HepG2 (cell line): ENCODE results near the gene MRM3. TPM values are rescaled to one million over a fixed set of nuclear protein-coding genes. Genes with fewer than 3 reads are reported as not detected.
"Not testable (repeated sequence)": the region's sequence is repeated elsewhere in the genome, so short reads cannot be mapped to it uniquely, and the experiment has no call there.

Source experiments
- ATAC-seq: fragments of 200-7000 bp; cut with Tn5 transposase; 3 replicates; pipeline ENCODE4 v1.9.1; 2020; ENCODE audit warnings: mild to moderate bottlenecking, moderate library complexity
- BruUV-seq: library from RNA; stranded (reverse); fragments of 400-500 nt; replicated peaks from 2 replicates; lab custom pipeline; 2021; lab: Mats Ljungman, UMichigan
- CTCF ChIA-PET: fragments of 300-600 bp; formaldehyde crosslinking; extraction: SDS; loops from one replicate; lab custom pipeline; 2021; ENCODE audit warnings: low total read pairs, inconsistent platforms, low intra/inter-chr PET ratio; lab: Yijun Ruan, JAX
- POLR2A ChIA-PET: fragments of 350-600 bp; sonication (Branson Sonifier 250); formaldehyde crosslinking; loops from one replicate; lab custom pipeline; 2020; ENCODE audit warnings: antibody characterized with exemption, inconsistent platforms; lab: Yijun Ruan, JAX
- DNase-seq: peaks from one replicate; pipeline ENCODE4 v3.0.0-alpha.2; 2015; ENCODE audit warnings: low spot score
- FAIRE-seq: peaks from 3 replicates; lab custom pipeline; 2011; peaks lifted over from hg19 to GRCh38; lab: Jason Lieb, UNC
- H2AFZ ChIP-seq: one replicate; pipeline ENCODE4 v1.6.1; 2011; ENCODE audit warnings: low read length, inconsistent platforms
- H3K27ac ChIP-seq: fragments of 300-600 bp; 3 replicates; pipeline ENCODE4 v1.8.0; 2011; ENCODE audit warnings: mixed run types, mild to moderate bottlenecking, mixed read lengths, low read length, inconsistent platforms; ENCODE audit not compliant: insufficient read depth; ENCODE audit errors: extremely low read length
- H3K27me3 ChIP-seq, 2 experiments: fragments of 200-600 bp in 1 of 2; 2 replicates in 1 of 2; 3 replicates in 1 of 2; pipeline versions ENCODE4 v1.6.0 to v1.8.0; 2011; ENCODE audit warnings: low read length in 2 of 2, mild to moderate bottlenecking in 2 of 2, moderate library complexity in 2 of 2, inconsistent platforms in 1 of 2; ENCODE audit not compliant: insufficient read depth in 2 of 2, control insufficient read depth in 1 of 2
- H3K36me3 ChIP-seq, 2 experiments: fragments of 200-600 bp in 1 of 2; replicated peaks in 1 of 2; 2 replicates in 1 of 2; 3 replicates in 1 of 2; pipeline versions ENCODE4 v1.5.1 to v1.8.0; 2011; ENCODE audit warnings: low read length in 2 of 2, inconsistent platforms in 1 of 2; ENCODE audit not compliant: insufficient read depth in 2 of 2, control insufficient read depth in 1 of 2
- H3K4me1 ChIP-seq: 2 replicates; pipeline ENCODE4 v1.5.1; 2012; ENCODE audit warnings: low read length, inconsistent platforms; ENCODE audit not compliant: insufficient read depth
- H3K4me2 ChIP-seq: 2 replicates; pipeline ENCODE4 v1.6.0; 2011; ENCODE audit warnings: low read depth, low read length, inconsistent platforms
- H3K4me3 ChIP-seq, 3 experiments: fragments of 200-600 bp in 1 of 3; sonication (generic), shearing (Covaris generic) in 1 of 3; replicated peaks in 1 of 3; 2 replicates each; pipeline ENCODE4 v1.5.1; 2011 to 2016; ENCODE audit warnings: low read length in 3 of 3, inconsistent platforms in 2 of 3, low read depth in 2 of 3, mild to moderate bottlenecking in 2 of 3, control low read depth in 1 of 3, mixed read lengths in 1 of 3; ENCODE audit not compliant: insufficient read depth in 1 of 3
- H3K79me2 ChIP-seq: one replicate; pipeline ENCODE4 v1.6.1; 2011; ENCODE audit warnings: low read length, inconsistent platforms; ENCODE audit not compliant: insufficient read depth
- H3K9ac ChIP-seq: 2 replicates; pipeline ENCODE4 v1.6.0; 2011; ENCODE audit warnings: mild to moderate bottlenecking, low read depth, low read length, inconsistent platforms; ENCODE audit not compliant: insufficient read depth
- H3K9me3 ChIP-seq: 2 replicates; pipeline ENCODE4 v1.5.1; 2012; ENCODE audit warnings: mild to moderate bottlenecking, low read length
- H4K20me1 ChIP-seq: 2 replicates; pipeline ENCODE4 v1.6.0; 2011; ENCODE audit warnings: inconsistent platforms, mild to moderate bottlenecking, low read length, moderate library complexity; ENCODE audit not compliant: insufficient read depth
- BORCS8-MEF2B ChIP-seq: sonication (generic); formaldehyde crosslinking; IDR thresholded peaks from 2 replicates; pipeline ENCODE4 v1.8.0; 2022; ENCODE audit warnings: mild to moderate bottlenecking, missing genetic modification reagents
- EEA1 ChIP-seq: sonication (generic); formaldehyde crosslinking; IDR thresholded peaks from 2 replicates; pipeline ENCODE4 v1.5.1; 2020; ENCODE audit warnings: mild to moderate bottlenecking, missing genetic modification reagents, borderline replicate concordance
- HNRNPH1 ChIP-seq: fragments of 200-400 bp; formaldehyde crosslinking; optimal IDR thresholded peaks from 2 replicates; pipeline ENCODE3; 2017; ENCODE audit warnings: mild to moderate bottlenecking, low read depth, low read length
- PLRG1 ChIP-seq: fragments of 450-650 bp; conservative IDR thresholded peaks from 2 replicates; pipeline ENCODE4 v1.6.1; 2016
- PTBP1 ChIP-seq: fragments of 200-400 bp; formaldehyde crosslinking; IDR thresholded peaks from 2 replicates; pipeline ENCODE4 v1.6.1; 2018; ENCODE audit warnings: low read length, low read depth; ENCODE audit not compliant: poor library complexity, severe bottlenecking
- TAF15 ChIP-seq: fragments of 200-400 bp; formaldehyde crosslinking; IDR thresholded peaks from one replicate; pipeline ENCODE4 v1.6.1; 2018; ENCODE audit warnings: mild to moderate bottlenecking, low read depth, low read length; ENCODE audit not compliant: poor library complexity, severe bottlenecking
- TARDBP ChIP-seq: sonication (generic); formaldehyde crosslinking; IDR thresholded peaks from 2 replicates; pipeline ENCODE4 v1.8.0; 2022; ENCODE audit warnings: mild to moderate bottlenecking, missing genetic modification reagents
- ZNF382 ChIP-seq: sonication (generic); formaldehyde crosslinking; IDR thresholded peaks from 2 replicates; pipeline ENCODE4 v1.5.0; 2020; ENCODE audit warnings: missing genetic modification reagents, mild to moderate bottlenecking, borderline replicate concordance
- ZNF557 ChIP-seq: sonication (generic); formaldehyde crosslinking; IDR thresholded peaks from 2 replicates; pipeline ENCODE4 v1.4.0; 2020; ENCODE audit warnings: missing genetic modification reagents
- ZNF572 ChIP-seq: sonication (generic); formaldehyde crosslinking; IDR thresholded peaks from 2 replicates; pipeline ENCODE4 v1.5.1; 2020; ENCODE audit warnings: mild to moderate bottlenecking, missing genetic modification reagents
- ZNF768 ChIP-seq: sonication (generic); formaldehyde crosslinking; IDR thresholded peaks from 2 replicates; pipeline ENCODE4 v1.4.0; 2020; ENCODE audit warnings: missing genetic modification reagents
- WGBS: methylation state at CpG from one replicate; pipeline ENCODE4 v1.1.6; 2017; ENCODE audit warnings: low lambda C conversion rate; 5-methylcytosine and 5-hydroxymethylcytosine counted together
- in situ Hi-C: cut with HindIII; loops from 2 replicates; pipeline ENCODE4 v1.10.0; 2017; ENCODE audit warnings: low pct_unique_long_range_greater_than_20kb; ENCODE audit not compliant: extremely low pct_ligation_motif_present
- intact Hi-C: fragments of 100-400 bp; cut with micrococcal nuclease; formaldehyde crosslinking; loops from one replicate; pipeline ENCODE4 v1.10.0; 2022; ENCODE audit not compliant: unreplicated experiment
- polyA plus RNA-seq, 8 experiments: library from polyadenylated mRNA; depleted of rRNA in 3 of 8; stranded (reverse) in 7 of 8; unstranded in 1 of 8; fragments of >200 nt; fragmentation: Illumina TruSeq in 4 of 8; extraction: Trizol in 4 of 8; gene quantifications; 2 replicates each; pipeline versions ENCODE4 v1.2.1 to v1.2.3, GENCODE V29; 2011 to 2016; ENCODE audit warnings: low read depth in 4 of 8, missing spikeins in 1 of 8, mixed read lengths in 1 of 8; ENCODE audit not compliant: insufficient read depth in 1 of 8
- total RNA-seq, 5 experiments: library from RNA; depleted of rRNA; stranded (reverse); fragments of >200 nt; fragmentation: Illumina TruSeq; extraction: Trizol; gene quantifications; 2 replicates each; pipeline ENCODE4 v1.2.3, GENCODE V29; 2016; ENCODE audit warnings: low read depth in 1 of 5
- TF ChIP-seq, protein P1 (sequence below): sonication (generic); formaldehyde crosslinking; IDR thresholded peaks from 2 replicates; pipeline ENCODE4 v1.4.0; 2020; ENCODE audit warnings: missing genetic modification reagents
- TF ChIP-seq, protein P2 (sequence below): sonication (generic); formaldehyde crosslinking; IDR thresholded peaks from 2 replicates; pipeline ENCODE4 v1.4.0; 2020; ENCODE audit warnings: missing genetic modification reagents
- TF ChIP-seq, protein P3 (sequence below): sonication (generic); formaldehyde crosslinking; conservative IDR thresholded peaks from 2 replicates; pipeline ENCODE4 v1.8.0; 2022; ENCODE audit warnings: low read depth, missing genetic modification reagents

MRM3 gene
- total and polyA plus RNA-seq, 2 of the 13 experiments (the other 11 are each of a cell fraction or from before 2014, with no cell fraction given) = 12.3 to 25.5 TPM

DNA sequence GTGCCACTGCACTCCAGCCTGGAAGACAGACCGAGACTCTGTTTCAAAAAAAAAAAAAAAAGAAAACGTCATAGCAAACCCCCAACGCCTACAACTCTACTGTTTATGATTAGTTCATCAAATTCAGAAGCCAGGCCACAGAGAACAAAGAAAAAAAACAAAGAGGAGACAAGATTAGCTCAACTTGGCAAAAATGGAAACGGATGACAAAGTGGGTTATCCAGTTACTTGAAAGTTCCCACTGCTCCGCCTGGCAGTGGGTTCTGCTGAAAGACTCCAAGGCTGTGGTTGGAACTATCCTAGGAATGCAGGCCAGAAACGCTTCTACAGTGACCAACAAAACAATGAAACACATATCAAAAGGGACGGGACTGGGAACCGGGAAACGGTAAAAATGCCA lies 53.1 kb downstream of the MRM3 start:
- intact Hi-C loops = no loop called here
- ATAC-seq (no peak), FAIRE-seq (no peak), DNase-seq (peak; percentile 47)
- Histone ChIP-seq H3K4me1 (no peaks in the 10 kb centered on the region), H4K20me1 (no peaks in the 10 kb centered on the region), H3K27me3 (no peaks in the 10 kb centered on the region), H3K79me2 (no peaks in the 10 kb centered on the region), H3K4me2 (no peak overlapping the region), H3K27ac (no peak overlapping the region), H3K9me3 (no peaks in the 10 kb centered on the region), H3K9ac (no peak overlapping the region), H3K4me3 (no peak overlapping the region), H2AFZ (no peak overlapping the region), H3K36me3 (peaks cover 0 to 1% of the 10 kb centered on the region in 2 experiments; a peak in 1 of 5 replicates)
- no TSS peak for BruUV-seq
- TF ChIP-seq BORCS8-MEF2B (CRISPR knock-in tag) (no peak), PTBP1 (no peak), ZNF768 (CRISPR knock-in tag) (no peak), PLRG1 (no peak), TAF15 (no peak), ZNF572 (no peak), ZNF382 (CRISPR knock-in tag) (no peak), ZNF557 (CRISPR knock-in tag) (no peak), TARDBP (CRISPR knock-in tag) (no peak), HNRNPH1 (no peak), EEA1 (CRISPR knock-in tag) (no peak)
- TF ChIP-seq, protein P1, sequence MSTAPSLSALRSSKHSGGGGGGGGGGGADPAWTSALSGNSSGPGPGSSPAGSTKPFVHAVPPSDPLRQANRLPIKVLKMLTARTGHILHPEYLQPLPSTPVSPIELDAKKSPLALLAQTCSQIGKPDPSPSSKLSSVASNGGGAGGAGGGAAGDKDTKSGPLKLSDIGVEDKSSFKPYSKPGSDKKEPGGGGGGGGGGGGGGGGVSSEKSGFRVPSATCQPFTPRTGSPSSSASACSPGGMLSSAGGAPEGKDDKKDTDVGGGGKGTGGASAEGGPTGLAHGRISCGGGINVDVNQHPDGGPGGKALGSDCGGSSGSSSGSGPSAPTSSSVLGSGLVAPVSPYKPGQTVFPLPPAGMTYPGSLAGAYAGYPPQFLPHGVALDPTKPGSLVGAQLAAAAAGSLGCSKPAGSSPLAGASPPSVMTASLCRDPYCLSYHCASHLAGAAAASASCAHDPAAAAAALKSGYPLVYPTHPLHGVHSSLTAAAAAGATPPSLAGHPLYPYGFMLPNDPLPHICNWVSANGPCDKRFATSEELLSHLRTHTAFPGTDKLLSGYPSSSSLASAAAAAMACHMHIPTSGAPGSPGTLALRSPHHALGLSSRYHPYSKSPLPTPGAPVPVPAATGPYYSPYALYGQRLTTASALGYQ (CRISPR knock-in tag) = no peak
- TF ChIP-seq, protein P2, sequence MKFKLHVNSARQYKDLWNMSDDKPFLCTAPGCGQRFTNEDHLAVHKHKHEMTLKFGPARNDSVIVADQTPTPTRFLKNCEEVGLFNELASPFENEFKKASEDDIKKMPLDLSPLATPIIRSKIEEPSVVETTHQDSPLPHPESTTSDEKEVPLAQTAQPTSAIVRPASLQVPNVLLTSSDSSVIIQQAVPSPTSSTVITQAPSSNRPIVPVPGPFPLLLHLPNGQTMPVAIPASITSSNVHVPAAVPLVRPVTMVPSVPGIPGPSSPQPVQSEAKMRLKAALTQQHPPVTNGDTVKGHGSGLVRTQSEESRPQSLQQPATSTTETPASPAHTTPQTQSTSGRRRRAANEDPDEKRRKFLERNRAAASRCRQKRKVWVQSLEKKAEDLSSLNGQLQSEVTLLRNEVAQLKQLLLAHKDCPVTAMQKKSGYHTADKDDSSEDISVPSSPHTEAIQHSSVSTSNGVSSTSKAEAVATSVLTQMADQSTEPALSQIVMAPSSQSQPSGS = no peak
- TF ChIP-seq, protein P3, sequence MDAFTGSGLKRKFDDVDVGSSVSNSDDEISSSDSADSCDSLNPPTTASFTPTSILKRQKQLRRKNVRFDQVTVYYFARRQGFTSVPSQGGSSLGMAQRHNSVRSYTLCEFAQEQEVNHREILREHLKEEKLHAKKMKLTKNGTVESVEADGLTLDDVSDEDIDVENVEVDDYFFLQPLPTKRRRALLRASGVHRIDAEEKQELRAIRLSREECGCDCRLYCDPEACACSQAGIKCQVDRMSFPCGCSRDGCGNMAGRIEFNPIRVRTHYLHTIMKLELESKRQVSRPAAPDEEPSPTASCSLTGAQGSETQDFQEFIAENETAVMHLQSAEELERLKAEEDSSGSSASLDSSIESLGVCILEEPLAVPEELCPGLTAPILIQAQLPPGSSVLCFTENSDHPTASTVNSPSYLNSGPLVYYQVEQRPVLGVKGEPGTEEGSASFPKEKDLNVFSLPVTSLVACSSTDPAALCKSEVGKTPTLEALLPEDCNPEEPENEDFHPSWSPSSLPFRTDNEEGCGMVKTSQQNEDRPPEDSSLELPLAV (CRISPR knock-in tag) = no peak
- in situ Hi-C loops = no loop called here
- POLR2A ChIA-PET = no interaction called here
- CTCF ChIA-PET = no interaction called here
- 90% methylated on average over 9 of the region's 9 CpGs for WGBS

DNA sequence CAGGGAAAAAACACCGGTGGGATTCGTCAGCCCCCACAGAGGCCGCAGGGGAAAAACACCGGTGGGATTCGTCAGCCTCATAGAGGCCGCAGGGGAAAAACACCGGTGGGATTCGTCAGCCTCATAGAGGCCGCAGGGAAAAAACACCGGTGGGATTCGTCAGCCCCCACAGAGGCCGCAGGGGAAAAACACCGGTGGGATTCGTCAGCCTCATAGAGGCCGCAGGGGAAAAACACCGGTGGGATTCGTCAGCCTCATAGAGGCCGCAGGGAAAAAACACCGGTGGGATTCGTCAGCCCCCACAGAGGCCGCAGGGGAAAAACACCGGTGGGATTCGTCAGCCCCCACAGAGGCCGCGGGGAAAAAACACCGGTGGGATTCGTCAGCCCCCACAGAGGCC lies 53.6 kb downstream of the MRM3 start:
- ATAC-seq, BruUV-seq, H3K4me3 ChIP-seq, H3K9me3 ChIP-seq, intact Hi-C loops, H3K27me3 ChIP-seq, H3K79me2 ChIP-seq, CTCF ChIA-PET, H3K36me3 ChIP-seq, H3K4me1 ChIP-seq, H3K27ac ChIP-seq, DNase-seq, H4K20me1 ChIP-seq, H3K9ac ChIP-seq, H2AFZ ChIP-seq, FAIRE-seq, POLR2A ChIA-PET, in situ Hi-C loops, H3K4me2 ChIP-seq: not testable (repeated sequence)
- 95% methylated on average over 16 of the region's 27 CpGs for WGBS
